ENCODE measurements around the gene MT1B. TPM values are rescaled to one million over a fixed set of nuclear protein-coding genes. Genes with fewer than 3 reads are reported as not detected.

The MT1B gene
- total and polyA plus RNA-seq, 2 of the 13 experiments (the other 11 are each of a cell fraction or from before 2014, with no cell fraction given): 0.89 TPM; not detected in 1

- TF ChIP-seq THAP11 (CRISPR knock-in tag; IDR thresholded peaks at IDR 0.05): no peak
- 0 out of 2 replicates have a peak, but pooled peaks have one; percentile 55 for TF ChIP-seq DR1 (CRISPR knock-in tag; IDR thresholded peaks at IDR 0.05)
- no peak for TF ChIP-seq ZBTB43 (CRISPR knock-in tag; conservative IDR thresholded peaks at IDR 0.05)
- TF ChIP-seq ZBED4 (CRISPR knock-in tag; IDR thresholded peaks at IDR 0.05; ENCODE audit: borderline replicate concordance): peak; percentile 42
- TF ChIP-seq ZNF143 (CRISPR knock-in tag; IDR thresholded peaks at IDR 0.05): no peak
- peak; percentile 69; the same call in 1 of the 2 replicates for TF ChIP-seq ATF7-NPFF (CRISPR knock-in tag; IDR thresholded peaks at IDR 0.05; ENCODE audit: low read depth)
- TF ChIP-seq ZNF766 (CRISPR knock-in tag; IDR thresholded peaks at IDR 0.05; ENCODE audit: borderline replicate concordance): no peak; the same call in 1 of the 2 replicates
- peak; percentile 91; the same call in 1 of the 2 replicates for TF ChIP-seq NRL (CRISPR knock-in tag; IDR thresholded peaks at IDR 0.05; ENCODE audit: borderline replicate concordance)
- TF ChIP-seq NCOA2 (CRISPR knock-in tag; IDR thresholded peaks at IDR 0.05): 0 out of 2 replicates have a peak, but pooled peaks have one; percentile 43
- peak; percentile 21; the same call in 1 of the 2 replicates for TF ChIP-seq GATAD2A (CRISPR knock-in tag; IDR thresholded peaks at IDR 0.05)
- no peak for TF ChIP-seq MAF1 (CRISPR knock-in tag; IDR thresholded peaks at IDR 0.05; ENCODE audit: borderline replicate concordance)
- TF ChIP-seq ZNF558 (CRISPR knock-in tag; IDR thresholded peaks at IDR 0.05; ENCODE audit: borderline replicate concordance): peak; percentile 75; the same call in 1 of the 2 replicates
- TF ChIP-seq ZSCAN30 (CRISPR knock-in tag; IDR thresholded peaks at IDR 0.05): no peak
- TF ChIP-seq SALL2 (CRISPR knock-in tag; IDR thresholded peaks at IDR 0.05): no peak
- TF ChIP-seq GATAD1 (CRISPR knock-in tag; IDR thresholded peaks at IDR 0.05): no peak
- TF ChIP-seq PAWR (CRISPR knock-in tag; IDR thresholded peaks at IDR 0.05; ENCODE audit: borderline replicate concordance): no peak
- peak; percentile 56; the same call in 1 of the 2 replicates for TF ChIP-seq ZMYM2 (CRISPR knock-in tag; IDR thresholded peaks at IDR 0.05)
- 0 out of 2 replicates have a peak, but pooled peaks have one; percentile 18 for TF ChIP-seq ZNF572 (CRISPR knock-in tag; IDR thresholded peaks at IDR 0.05)
- peak; percentile 39; the same call in 1 of the 2 replicates for TF ChIP-seq KDM5B (CRISPR knock-in tag; IDR thresholded peaks at IDR 0.05; ENCODE audit: borderline replicate concordance)
- TF ChIP-seq, protein P1, sequence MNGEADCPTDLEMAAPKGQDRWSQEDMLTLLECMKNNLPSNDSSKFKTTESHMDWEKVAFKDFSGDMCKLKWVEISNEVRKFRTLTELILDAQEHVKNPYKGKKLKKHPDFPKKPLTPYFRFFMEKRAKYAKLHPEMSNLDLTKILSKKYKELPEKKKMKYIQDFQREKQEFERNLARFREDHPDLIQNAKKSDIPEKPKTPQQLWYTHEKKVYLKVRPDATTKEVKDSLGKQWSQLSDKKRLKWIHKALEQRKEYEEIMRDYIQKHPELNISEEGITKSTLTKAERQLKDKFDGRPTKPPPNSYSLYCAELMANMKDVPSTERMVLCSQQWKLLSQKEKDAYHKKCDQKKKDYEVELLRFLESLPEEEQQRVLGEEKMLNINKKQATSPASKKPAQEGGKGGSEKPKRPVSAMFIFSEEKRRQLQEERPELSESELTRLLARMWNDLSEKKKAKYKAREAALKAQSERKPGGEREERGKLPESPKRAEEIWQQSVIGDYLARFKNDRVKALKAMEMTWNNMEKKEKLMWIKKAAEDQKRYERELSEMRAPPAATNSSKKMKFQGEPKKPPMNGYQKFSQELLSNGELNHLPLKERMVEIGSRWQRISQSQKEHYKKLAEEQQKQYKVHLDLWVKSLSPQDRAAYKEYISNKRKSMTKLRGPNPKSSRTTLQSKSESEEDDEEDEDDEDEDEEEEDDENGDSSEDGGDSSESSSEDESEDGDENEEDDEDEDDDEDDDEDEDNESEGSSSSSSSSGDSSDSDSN (CRISPR knock-in tag; IDR thresholded peaks at IDR 0.05): peak; percentile 55; the same call in 1 of the 2 replicates
- TF ChIP-seq ZFY (CRISPR knock-in tag; IDR thresholded peaks at IDR 0.05): peak; percentile 72
- TF ChIP-seq ZNF225 (CRISPR knock-in tag; IDR thresholded peaks at IDR 0.05): no peak
- no peak for TF ChIP-seq PCBP2 (optimal IDR thresholded peaks at IDR 0.05; ENCODE audit: low read depth, low read length, poor library complexity, severe bottlenecking)
Measured at GRCh38 chr16:56625140-56625942, 26.3 kb upstream of the MT1B start, which contains the start of gene MT1E (continued).
